ENCODE results near the gene RAD51B. TPM values are rescaled to one million over a fixed set of nuclear protein-coding genes. Genes with fewer than 3 reads are reported as not detected.

Gene RAD51B
- total RNA-seq, 1 experiment from 2014 or later = 14.2 TPM

DNA sequence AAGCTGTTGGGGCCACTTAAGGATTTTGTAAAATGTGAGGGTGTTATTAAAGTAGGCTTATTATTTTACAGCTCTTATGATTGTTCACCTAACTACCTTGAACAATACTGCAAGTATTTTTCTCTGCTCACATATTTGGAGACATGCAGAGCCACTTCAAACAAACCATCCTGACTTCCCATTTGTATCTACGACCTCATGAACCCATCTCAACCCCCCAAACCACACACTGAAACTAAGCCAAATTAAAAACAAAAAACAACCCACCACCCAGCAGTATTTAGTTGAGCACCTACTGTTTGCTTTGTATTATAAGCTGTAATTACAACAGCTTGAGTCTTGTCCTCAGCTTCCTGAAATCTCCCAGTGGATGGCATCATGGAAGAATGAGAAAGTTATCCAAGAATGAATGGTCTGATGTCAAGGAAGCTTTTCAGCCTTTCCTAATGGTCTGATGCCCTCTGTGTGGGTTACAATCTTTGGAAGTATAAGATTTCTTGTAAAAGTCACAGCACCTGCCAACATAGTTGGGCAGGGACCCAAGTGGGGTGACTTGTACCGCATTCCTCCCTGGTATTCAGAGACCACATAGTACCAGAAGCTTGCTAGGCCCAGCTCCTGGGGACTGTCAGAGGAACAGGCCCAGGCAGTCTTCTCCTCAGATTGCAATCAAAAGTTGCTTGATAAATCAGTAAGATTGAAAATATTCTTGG is 556.6 kb downstream of the RAD51B start:
- TF ChIP-seq, protein P1, sequence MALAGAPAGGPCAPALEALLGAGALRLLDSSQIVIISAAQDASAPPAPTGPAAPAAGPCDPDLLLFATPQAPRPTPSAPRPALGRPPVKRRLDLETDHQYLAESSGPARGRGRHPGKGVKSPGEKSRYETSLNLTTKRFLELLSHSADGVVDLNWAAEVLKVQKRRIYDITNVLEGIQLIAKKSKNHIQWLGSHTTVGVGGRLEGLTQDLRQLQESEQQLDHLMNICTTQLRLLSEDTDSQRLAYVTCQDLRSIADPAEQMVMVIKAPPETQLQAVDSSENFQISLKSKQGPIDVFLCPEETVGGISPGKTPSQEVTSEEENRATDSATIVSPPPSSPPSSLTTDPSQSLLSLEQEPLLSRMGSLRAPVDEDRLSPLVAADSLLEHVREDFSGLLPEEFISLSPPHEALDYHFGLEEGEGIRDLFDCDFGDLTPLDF (CRISPR knock-in tag; IDR thresholded peaks at IDR 0.05) = no peak
- TF ChIP-seq, protein P2, sequence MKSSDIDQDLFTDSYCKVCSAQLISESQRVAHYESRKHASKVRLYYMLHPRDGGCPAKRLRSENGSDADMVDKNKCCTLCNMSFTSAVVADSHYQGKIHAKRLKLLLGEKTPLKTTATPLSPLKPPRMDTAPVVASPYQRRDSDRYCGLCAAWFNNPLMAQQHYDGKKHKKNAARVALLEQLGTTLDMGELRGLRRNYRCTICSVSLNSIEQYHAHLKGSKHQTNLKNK (CRISPR knock-in tag; IDR thresholded peaks at IDR 0.05) = no peak
- TF ChIP-seq, protein P3, sequence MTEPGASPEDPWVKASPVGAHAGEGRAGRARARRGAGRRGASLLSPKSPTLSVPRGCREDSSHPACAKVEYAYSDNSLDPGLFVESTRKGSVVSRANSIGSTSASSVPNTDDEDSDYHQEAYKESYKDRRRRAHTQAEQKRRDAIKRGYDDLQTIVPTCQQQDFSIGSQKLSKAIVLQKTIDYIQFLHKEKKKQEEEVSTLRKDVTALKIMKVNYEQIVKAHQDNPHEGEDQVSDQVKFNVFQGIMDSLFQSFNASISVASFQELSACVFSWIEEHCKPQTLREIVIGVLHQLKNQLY (CRISPR knock-in tag; IDR thresholded peaks at IDR 0.05) = no peak
- TF ChIP-seq, protein P4, sequence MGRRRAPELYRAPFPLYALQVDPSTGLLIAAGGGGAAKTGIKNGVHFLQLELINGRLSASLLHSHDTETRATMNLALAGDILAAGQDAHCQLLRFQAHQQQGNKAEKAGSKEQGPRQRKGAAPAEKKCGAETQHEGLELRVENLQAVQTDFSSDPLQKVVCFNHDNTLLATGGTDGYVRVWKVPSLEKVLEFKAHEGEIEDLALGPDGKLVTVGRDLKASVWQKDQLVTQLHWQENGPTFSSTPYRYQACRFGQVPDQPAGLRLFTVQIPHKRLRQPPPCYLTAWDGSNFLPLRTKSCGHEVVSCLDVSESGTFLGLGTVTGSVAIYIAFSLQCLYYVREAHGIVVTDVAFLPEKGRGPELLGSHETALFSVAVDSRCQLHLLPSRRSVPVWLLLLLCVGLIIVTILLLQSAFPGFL (CRISPR knock-in tag; IDR thresholded peaks at IDR 0.05; ENCODE audit: borderline replicate concordance) = no peak
- no peak for TF ChIP-seq ZNF138 (CRISPR knock-in tag; conservative IDR thresholded peaks at IDR 0.05)
- no peak for TF ChIP-seq ZNF121 (CRISPR knock-in tag; IDR thresholded peaks at IDR 0.05)
- TF ChIP-seq, protein P5, sequence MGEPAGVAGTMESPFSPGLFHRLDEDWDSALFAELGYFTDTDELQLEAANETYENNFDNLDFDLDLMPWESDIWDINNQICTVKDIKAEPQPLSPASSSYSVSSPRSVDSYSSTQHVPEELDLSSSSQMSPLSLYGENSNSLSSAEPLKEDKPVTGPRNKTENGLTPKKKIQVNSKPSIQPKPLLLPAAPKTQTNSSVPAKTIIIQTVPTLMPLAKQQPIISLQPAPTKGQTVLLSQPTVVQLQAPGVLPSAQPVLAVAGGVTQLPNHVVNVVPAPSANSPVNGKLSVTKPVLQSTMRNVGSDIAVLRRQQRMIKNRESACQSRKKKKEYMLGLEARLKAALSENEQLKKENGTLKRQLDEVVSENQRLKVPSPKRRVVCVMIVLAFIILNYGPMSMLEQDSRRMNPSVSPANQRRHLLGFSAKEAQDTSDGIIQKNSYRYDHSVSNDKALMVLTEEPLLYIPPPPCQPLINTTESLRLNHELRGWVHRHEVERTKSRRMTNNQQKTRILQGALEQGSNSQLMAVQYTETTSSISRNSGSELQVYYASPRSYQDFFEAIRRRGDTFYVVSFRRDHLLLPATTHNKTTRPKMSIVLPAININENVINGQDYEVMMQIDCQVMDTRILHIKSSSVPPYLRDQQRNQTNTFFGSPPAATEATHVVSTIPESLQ (CRISPR knock-in tag; IDR thresholded peaks at IDR 0.05) = no peak
- no peak for TF ChIP-seq HMGA2 (CRISPR knock-in tag; IDR thresholded peaks at IDR 0.05)
- TF ChIP-seq, protein P6, sequence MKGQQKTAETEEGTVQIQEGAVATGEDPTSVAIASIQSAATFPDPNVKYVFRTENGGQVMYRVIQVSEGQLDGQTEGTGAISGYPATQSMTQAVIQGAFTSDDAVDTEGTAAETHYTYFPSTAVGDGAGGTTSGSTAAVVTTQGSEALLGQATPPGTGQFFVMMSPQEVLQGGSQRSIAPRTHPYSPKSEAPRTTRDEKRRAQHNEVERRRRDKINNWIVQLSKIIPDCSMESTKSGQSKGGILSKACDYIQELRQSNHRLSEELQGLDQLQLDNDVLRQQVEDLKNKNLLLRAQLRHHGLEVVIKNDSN (CRISPR knock-in tag; IDR thresholded peaks at IDR 0.05) = no peak
- TF ChIP-seq IRF2 (CRISPR knock-in tag; IDR thresholded peaks at IDR 0.05; ENCODE audit: borderline replicate concordance, low read depth) = no peak
- no peak for TF ChIP-seq SMAD4 (CRISPR knock-in tag; IDR thresholded peaks at IDR 0.05)
- no peak for TF ChIP-seq ZNF219 (CRISPR knock-in tag; IDR thresholded peaks at IDR 0.05; ENCODE audit: borderline replicate concordance)
- TF ChIP-seq ZNF263 (CRISPR knock-in tag; IDR thresholded peaks at IDR 0.05; ENCODE audit: low read depth) = no peak
- no peak for TF ChIP-seq MYBL2 (CRISPR knock-in tag; IDR thresholded peaks at IDR 0.05)
- no peak for TF ChIP-seq NR3C1 (CRISPR knock-in tag; conservative IDR thresholded peaks at IDR 0.05; ENCODE audit: low read depth)
- TF ChIP-seq NFATC4 (CRISPR knock-in tag; IDR thresholded peaks at IDR 0.05) = no peak
- TF ChIP-seq, protein P7, sequence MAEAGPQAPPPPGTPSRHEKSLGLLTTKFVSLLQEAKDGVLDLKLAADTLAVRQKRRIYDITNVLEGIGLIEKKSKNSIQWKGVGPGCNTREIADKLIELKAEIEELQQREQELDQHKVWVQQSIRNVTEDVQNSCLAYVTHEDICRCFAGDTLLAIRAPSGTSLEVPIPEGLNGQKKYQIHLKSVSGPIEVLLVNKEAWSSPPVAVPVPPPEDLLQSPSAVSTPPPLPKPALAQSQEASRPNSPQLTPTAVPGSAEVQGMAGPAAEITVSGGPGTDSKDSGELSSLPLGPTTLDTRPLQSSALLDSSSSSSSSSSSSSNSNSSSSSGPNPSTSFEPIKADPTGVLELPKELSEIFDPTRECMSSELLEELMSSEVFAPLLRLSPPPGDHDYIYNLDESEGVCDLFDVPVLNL (CRISPR knock-in tag; IDR thresholded peaks at IDR 0.05; ENCODE audit: borderline replicate concordance, low read depth) = no peak
- ATAC-seq = no peak
- POLR2A ChIA-PET = interaction anchor here (1.0 kb wide), 1 partner anchor 417 kb away, joined by 3 read pairs; the partner anchor contains the start of gene ZFP36L1
- H3K4me3 Mint-ChIP-seq = no peak overlapping the region
- no peaks in the 10 kb centered on the region for H3K36me3 Mint-ChIP-seq
- DNase-seq (ENCODE audit: low spot score) = no peak
- H3K27ac Mint-ChIP-seq = no peak overlapping the region
- H3K27me3 Mint-ChIP-seq (ENCODE audit: low read depth) = peaks cover 7% of the 10 kb centered on the region; the same call in 1 of the 2 replicates
- peaks cover 41% of the 10 kb centered on the region for H3K4me1 Mint-ChIP-seq
- H3K9me3 Mint-ChIP-seq = peaks cover 6% of the 10 kb centered on the region; the same call in 1 of the 2 replicates
- CTCF ChIA-PET = no interaction called here
